Activated CD4-positive, alpha-beta T cell treated with anti-CD3 and anti-CD28 coated beads for 4 hours (primary cell): Measurements from ENCODE around the gene MMP24.
A peak's percentile ranks its signal among the peaks of the same experiment; 100 is the strongest.
"Not testable (repeated sequence)": the region's sequence is repeated elsewhere in the genome, so short reads cannot be mapped to it uniquely, and the experiment has no call there.

Experiments
- DNase-seq, 2 donors: peaks; one replicate each; pipeline ENCODE4 v3.0.0-alpha.2; 2020

Gene MMP24

GRCh38 chr20:35226126-35226883, at the start of gene MMP24:
MMP24 (plus strand) TSS chr20:35226690; CDS start chr20:35226739, 49 bp downstream.
- no peak for DNase-seq

- no peak for DNase-seq
These were observed 46.9 kb upstream of the MMP24 start for GRCh38 chr20:35179292-35180212.

DNA sequence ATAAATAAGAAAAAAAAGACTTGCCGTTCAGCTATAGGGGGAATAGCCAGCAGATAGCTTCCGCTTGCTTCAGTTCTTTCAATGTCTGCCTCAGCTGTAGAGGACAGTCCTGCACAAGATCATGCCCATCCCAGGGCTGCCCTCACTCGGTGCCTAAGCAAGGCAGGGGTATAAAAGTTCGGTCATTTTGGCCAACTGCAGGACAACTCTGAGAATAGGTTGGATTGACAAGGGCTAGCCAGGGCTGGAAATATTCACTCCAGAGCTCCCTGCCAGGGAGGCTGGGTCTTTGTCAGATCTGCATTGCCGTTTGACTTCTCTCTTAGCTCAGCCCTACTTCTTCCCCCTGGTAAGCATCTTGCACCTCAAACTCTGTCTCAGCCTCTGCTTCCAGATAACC, 46.2 kb upstream of the MMP24 start:
- no peak for DNase-seq

DNA sequence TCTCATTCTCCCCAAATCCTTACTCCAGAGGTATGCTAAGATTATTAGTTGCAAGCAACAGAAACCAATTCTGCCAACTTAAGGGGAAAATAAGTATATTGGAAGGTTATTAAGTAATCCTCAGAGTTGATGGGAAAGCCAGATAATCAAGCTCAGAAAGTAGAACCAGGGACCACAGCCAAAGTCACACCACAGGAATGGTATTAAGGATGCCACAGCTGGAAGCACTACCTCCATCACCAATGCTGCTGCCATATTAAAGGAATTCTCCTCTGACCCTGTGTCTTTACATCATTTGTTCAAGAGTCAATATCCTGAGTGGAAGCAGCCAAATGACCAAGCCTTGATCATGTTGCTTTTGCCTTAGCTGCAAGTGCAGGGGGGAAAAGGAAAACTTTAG, 44.8 kb upstream of the MMP24 start:
- DNase-seq, result no peak

DNA sequence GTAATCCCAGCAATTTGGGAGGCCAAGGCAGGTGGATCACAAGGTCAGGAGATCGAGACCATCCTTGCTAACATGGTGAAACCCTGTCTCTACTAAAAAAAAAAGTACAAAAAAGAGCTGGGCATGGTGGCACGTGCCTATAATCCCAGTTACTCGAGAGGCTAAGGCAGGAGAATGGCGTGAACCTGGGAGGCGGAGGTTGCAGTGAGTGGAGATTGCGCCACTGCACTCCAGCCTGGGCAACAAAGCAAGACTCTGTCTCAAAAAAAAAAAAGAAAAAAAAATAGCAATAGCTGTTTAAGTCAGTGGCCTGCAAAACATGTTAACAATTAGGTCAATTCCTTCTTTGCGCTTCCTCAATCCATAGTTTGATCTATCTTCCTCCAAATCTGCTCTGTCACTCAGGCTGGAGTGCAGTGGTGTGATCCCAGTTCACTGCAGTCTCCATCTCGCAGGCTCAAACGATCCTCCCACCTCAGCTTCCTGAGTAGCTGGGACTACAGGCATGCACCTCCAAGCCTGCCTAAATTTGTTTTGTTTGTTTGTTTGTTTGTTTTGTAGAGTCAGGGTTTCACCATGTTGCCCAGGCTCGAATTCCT, 39.7 kb upstream of the MMP24 start:
- DNase-seq, result not testable (repeated sequence)

- no peak for DNase-seq
These were observed 38.8 kb upstream of the MMP24 start for GRCh38 chr20:35187584-35188190.

DNA sequence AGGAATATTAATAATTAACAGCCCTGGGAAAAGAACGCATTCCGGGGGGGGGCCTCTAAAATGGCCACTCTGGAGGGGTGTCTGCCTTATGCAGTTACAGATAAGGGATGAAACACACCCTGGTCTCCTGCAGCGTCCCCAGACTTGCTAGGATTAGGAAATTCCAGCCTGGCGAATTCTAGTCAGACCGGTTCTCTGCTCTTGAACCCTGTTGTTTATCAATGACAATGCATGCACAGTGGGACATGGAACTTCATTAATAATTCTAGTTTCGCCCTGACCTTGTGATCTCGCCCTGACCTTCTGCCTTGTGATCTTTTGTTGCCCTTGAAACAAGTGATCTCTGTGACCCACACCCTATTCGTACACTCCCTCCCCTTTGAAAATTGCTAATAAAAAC, 37.3 kb upstream of the MMP24 start:
- DNase-seq, result not testable (repeated sequence)

DNA sequence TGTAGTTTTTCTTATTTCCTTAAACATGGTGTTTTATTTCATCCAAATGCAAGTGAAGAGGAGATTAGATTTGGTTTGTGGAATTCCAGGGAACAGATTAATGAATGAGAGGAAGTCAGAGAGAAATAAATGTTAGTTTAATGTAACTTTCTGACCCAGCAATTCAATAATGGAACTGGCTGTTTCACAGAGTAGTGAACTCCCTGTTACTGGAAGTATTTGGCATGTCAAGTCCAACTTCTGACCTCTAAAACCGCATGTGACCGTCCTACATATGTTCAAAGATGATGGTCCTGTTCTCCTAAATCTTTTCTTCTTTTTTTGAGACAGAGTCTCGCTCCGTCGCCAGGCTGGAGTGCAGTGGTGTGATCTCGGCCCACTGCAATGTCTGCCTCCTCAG, 35.9 kb upstream of the MMP24 start:
- DNase-seq, result no peak

DNA sequence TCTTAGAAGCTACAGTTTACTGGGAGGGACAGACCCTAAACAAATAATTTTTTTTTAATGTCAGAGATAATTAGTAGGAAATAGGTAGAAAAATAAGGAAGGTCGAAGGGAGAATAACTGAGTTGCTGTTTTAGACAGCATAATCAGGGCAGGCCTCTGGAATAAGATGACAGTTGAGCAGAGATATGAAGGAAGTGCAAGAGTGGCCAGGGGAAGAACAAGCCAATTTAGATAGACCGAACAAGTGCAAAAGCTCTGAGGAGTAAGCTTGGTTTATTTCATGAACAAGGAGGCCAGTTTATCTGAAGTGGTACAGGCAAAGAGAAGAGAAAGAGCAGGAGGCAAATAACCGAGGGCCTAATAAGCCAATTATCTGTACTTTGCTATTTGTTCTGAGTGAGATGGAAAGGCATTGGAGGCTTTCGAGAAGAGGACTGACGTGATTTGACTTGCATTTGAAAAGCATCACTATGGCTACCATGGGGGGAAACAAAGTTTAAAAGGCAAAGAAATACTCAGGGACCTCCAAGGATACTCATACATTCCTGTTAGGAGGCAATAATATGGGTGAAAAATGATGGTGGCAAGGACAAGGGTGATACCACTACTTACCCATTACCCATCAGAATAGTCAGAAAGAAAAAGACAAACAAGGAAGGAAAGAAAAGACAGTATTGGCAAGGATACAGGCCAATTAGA, 34.9 kb upstream of the MMP24 start:
- DNase-seq, result no peak

GRCh38 chr20:35192118-35192872, 34.2 kb upstream of the MMP24 start:
- DNase-seq, result no peak

- DNase-seq, result not testable (repeated sequence)
These were observed 33.3 kb upstream of the MMP24 start for GRCh38 chr20:35193031-35193791.

GRCh38 chr20:35196313-35196712, 30.2 kb upstream of the MMP24 start:
- DNase-seq, result no peak

- DNase-seq, result no peak
These were observed 26.8 kb upstream of the MMP24 start for GRCh38 chr20:35199740-35200139.

DNA sequence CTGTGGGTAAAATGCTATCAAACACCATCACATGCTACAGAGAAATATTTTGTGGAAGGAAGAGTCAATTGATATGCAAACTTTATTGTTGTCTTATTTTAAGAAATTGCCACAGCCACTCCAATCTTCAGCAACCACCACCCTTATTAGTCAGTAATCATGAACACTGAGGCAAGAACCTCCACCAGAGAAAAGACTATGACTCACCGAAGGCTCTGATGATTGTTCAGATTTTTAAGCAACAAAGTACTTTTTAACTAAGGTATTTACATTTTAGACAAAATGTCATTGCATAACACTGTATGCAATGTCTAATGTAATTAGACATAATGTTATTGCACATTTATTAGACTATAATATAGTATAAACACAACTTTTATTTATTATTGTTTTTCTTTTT, 26.2 kb upstream of the MMP24 start:
- no peak for DNase-seq

DNA sequence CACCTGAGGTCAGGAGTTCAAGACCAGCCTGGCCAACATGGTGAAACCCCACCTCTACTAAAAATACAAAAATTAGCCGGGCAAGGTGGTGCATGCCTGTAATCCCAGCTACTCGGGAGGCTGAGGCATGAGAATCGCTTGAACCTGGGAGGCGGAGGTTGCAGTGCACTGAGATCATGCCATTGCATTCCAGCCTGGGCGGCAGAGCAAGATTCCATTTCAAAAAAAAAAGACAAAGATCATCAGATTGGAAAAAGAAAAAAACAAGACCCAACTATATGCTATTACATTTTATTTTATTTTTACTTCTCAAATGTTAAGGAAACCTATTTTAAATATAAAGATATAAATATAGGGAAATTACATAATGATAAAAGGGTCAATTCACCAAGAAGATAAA, 25.0 kb upstream of the MMP24 start:
- not testable (repeated sequence) for DNase-seq

GRCh38 chr20:35206802-35207201, 19.7 kb upstream of the MMP24 start:
- no peak for DNase-seq

DNA sequence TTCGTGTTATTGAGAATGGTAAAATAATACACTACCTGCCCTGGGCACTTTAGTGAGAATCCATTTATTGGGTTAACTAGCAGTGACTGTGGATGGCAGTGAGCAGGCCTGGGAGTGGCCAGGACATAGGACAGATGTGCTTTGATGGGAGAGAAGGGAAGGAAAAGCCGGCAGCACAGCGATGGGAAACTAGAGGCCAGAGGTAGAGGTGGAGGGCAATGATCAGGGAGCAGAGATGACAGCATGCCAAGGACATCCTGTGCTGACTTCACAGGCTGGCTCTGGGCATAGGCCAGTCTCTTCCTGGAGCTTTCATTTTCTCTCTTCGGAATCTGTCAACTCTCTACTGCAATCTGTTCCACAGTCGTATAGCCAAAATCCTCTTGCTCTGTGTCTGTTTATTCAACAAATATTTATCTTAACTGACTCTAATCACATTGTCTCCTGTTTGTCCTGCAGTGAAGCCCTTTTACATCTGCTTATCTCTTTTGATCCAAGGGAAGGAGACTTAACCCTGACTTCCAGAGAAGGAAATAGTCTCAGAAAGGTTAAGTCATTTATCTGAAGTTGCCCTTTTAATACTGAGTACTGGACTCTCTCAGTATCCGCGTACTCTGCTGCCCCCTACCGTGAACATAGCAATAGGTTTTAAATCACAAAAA, 18.4 kb upstream of the MMP24 start:
- DNase-seq, result peak; percentile 76 to 84

GRCh38 chr20:35215066-35215956, 11.2 kb upstream of the MMP24 start:
- DNase-seq, result no peak

DNA sequence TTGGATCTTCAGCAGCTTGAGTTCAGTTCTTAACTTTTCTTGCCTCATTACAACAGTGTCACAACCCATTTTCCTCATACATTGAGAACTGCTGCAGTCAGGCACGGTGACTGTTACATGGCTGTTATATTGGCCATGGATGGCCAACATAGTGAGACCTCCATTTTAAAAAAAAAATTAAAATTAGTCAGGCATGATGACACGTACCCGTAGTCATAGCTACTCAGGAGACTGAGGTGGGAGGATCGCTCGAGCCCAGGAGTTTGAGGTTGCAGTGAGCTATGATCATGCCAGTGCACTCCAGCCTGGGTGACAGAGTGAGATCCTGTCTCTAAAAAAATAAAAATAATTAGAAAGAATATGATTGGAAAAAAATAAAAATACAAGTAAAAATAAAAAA, 9.9 kb upstream of the MMP24 start:
- DNase-seq, result no peak
